ENCODE measurements around the gene SPTBN2. TPM values are rescaled to one million over a fixed set of nuclear protein-coding genes. Genes with fewer than 3 reads are reported as not detected.

Gene SPTBN2
- total RNA-seq, 1 donor from 2014 or later = 38.7 TPM

- Histone ChIP-seq H3K27me3 (ENCODE audit: control insufficient read depth, insufficient read depth, low read length) (no peaks in the 10 kb centered on the region), H3K4me3 (ENCODE audit: low read depth, low read length) (peak overlapping the region; percentile 46), H3K36me3 (ENCODE audit: control insufficient read depth, insufficient read depth, low read length) (peaks cover 13% of the 10 kb centered on the region)
- TF ChIP-seq CTCF (IDR thresholded peaks at IDR 0.05; ENCODE audit: insufficient read depth, low read length, severe bottlenecking) = peak; percentile 24
- DNase-seq (ENCODE audit: low read depth) = peak; percentile 55
- no peak for FAIRE-seq
Measured at GRCh38 chr11:66718320-66718971, 10.6 kb downstream of the SPTBN2 start.

GRCh38 chr11:66717925-66718319, 11.1 kb downstream of the SPTBN2 start:
- Histone ChIP-seq H3K27me3 (ENCODE audit: control insufficient read depth, insufficient read depth, low read length) (no peaks in the 10 kb centered on the region), H3K4me3 (ENCODE audit: low read depth, low read length) (peak overlapping the region; percentile 46), H3K36me3 (ENCODE audit: control insufficient read depth, insufficient read depth, low read length) (peaks cover 15% of the 10 kb centered on the region)
- TF ChIP-seq CTCF (IDR thresholded peaks at IDR 0.05; ENCODE audit: insufficient read depth, low read length, severe bottlenecking) = no peak
- DNase-seq (ENCODE audit: low read depth) (no peak), FAIRE-seq (no peak)

DNA sequence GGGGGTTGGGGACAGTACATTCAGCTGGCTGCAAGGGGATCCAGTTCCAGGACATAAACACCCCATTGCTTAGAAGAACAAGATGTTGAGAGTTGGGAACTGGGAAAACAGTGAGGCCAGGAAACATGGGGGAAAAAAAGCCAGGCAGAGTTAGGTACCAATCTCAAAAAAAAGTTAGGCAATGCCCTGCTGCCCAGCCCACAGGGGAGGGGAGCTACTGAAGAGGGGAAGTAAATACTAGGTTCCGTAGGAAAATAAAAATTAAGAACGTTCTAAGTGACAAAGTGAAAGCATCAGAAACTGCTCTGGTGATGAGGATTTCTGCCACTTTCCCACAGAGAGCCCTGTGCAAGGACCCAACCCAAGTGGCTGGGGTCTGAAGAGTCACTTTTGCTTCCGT, 12.0 kb downstream of the SPTBN2 start:
- DNase-seq (ENCODE audit: low read depth) = no peak
- no peak for TF ChIP-seq CTCF (IDR thresholded peaks at IDR 0.05; ENCODE audit: insufficient read depth, low read length, severe bottlenecking)
- no peak for FAIRE-seq
- Histone ChIP-seq H3K36me3 (ENCODE audit: control insufficient read depth, insufficient read depth, low read length) (peaks cover 15% of the 10 kb centered on the region), H3K4me3 (ENCODE audit: low read depth, low read length) (no peak overlapping the region), H3K27me3 (ENCODE audit: control insufficient read depth, insufficient read depth, low read length) (no peaks in the 10 kb centered on the region)

GRCh38 chr11:66715346-66716085, 13.5 kb downstream of the SPTBN2 start:
- FAIRE-seq (no peak), DNase-seq (ENCODE audit: low read depth) (no peak)
- no peaks in the 10 kb centered on the region for H3K27me3 ChIP-seq (ENCODE audit: control insufficient read depth, insufficient read depth, low read length)
- no peak overlapping the region for H3K4me3 ChIP-seq (ENCODE audit: low read depth, low read length)
- H3K36me3 ChIP-seq (ENCODE audit: control insufficient read depth, insufficient read depth, low read length) = peaks cover 20% of the 10 kb centered on the region
- TF ChIP-seq CTCF (IDR thresholded peaks at IDR 0.05; ENCODE audit: insufficient read depth, low read length, severe bottlenecking) = no peak

GRCh38 chr11:66713746-66714480, 15.1 kb downstream of the SPTBN2 start:
- Histone ChIP-seq H3K36me3 (ENCODE audit: control insufficient read depth, insufficient read depth, low read length) (peaks cover 23% of the 10 kb centered on the region), H3K27me3 (ENCODE audit: control insufficient read depth, insufficient read depth, low read length) (no peaks in the 10 kb centered on the region), H3K4me3 (ENCODE audit: low read depth, low read length) (no peak overlapping the region)
- TF ChIP-seq CTCF (IDR thresholded peaks at IDR 0.05; ENCODE audit: insufficient read depth, low read length, severe bottlenecking) = no peak
- DNase-seq (ENCODE audit: low read depth) (no peak), FAIRE-seq (peak; percentile 13)

Data from bronchial epithelial cell (primary cell).